Measurements from ENCODE around the gene POU2F2. TPM values are rescaled to one million over a fixed set of nuclear protein-coding genes. Genes with fewer than 3 reads are reported as not detected.

POU2F2 gene
- total and polyA plus RNA-seq, 9 of the 15 experiments (the other 6 are each of a cell fraction or from before 2014, with no cell fraction given): 0.03 to 0.68 (median 0.14) TPM

DNA sequence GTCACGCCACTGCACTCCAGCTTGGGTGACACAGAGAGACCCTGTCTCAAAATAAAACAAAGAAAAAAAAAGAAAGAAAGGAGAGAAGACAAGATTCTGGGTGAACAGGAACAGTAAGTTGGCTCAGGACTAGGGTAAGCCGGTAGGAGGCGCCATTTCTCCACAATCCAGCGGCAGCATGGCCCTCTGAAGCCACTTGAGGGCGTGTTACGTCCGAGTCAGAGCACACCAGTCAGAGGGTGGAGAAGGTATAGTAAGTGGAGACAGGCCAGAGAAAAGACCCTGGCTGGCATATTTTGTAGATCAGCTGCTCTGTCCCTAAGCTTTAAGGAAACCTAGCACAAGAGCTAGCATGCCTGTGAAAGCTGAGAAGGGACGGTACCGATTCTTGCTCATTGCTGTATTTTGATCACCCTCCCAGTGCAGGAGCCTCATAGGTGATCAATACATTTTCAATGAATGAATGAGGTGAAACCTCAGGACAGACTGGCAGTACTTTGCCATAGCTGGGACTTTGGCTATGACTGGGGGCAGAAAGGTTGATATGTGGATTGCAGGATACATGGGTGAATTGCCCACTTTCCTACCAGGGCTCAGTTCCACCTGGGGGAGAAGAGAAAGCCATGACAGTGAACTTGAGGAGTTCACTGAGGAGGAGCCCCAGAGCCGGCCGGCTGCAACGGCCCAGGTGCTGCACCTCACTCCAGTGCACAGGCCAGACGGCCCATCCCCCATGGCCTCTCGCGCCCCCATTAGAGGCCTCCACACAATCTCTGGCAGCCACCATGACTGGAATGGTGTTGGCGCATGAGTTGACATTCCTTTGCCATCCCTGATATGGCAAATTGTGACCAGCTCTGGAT, 23.5 kb downstream of the POU2F2 start (continued):
- TF ChIP-seq ZNF384 (IDR thresholded peaks at IDR 0.05; ENCODE audit: low read depth, low read length): peak; percentile 53; the same call in 1 of the 2 replicates
- TF ChIP-seq ASH1L (IDR thresholded peaks at IDR 0.05; ENCODE audit: borderline replicate concordance, low read depth, partially characterized antibody): peak; percentile 51
- no peak for TF ChIP-seq ZZZ3 (IDR thresholded peaks at IDR 0.05)
- TF ChIP-seq MTA1 (IDR thresholded peaks at IDR 0.05; ENCODE audit: borderline replicate concordance): no peak
- TF ChIP-seq STAG1 (CRISPR knock-in tag; IDR thresholded peaks at IDR 0.05; ENCODE audit: borderline replicate concordance): peak; percentile 99
- TF ChIP-seq ZBTB7A (IDR thresholded peaks at IDR 0.05; ENCODE audit: borderline replicate concordance, control insufficient read depth, low read depth, low read length): no peak
- TF ChIP-seq ZKSCAN1 (IDR thresholded peaks at IDR 0.05; ENCODE audit: low read depth, low read length): 0 out of 2 replicates have a peak, but pooled peaks have one; percentile 25
- TF ChIP-seq SMC3 (conservative IDR thresholded peaks at IDR 0.05; ENCODE audit: insufficient read depth, low read depth, low read length): peak; percentile 99
- TF ChIP-seq FOXJ2 (tag; IDR thresholded peaks at IDR 0.05): no peak
- no peak for TF ChIP-seq BCOR (IDR thresholded peaks at IDR 0.05)
- TF ChIP-seq ZFP36 (IDR thresholded peaks at IDR 0.05; ENCODE audit: low read depth, low read length, partially characterized antibody): peak; percentile 53
- peak; percentile 28; the same call in 1 of the 2 replicates for TF ChIP-seq HCFC1 (IDR thresholded peaks at IDR 0.05; ENCODE audit: low read depth, low read length)
- no peak for TF ChIP-seq RFX5 (IDR thresholded peaks at IDR 0.05; ENCODE audit: low read depth, low read length)
- TF ChIP-seq ZKSCAN3 (CRISPR knock-in tag; IDR thresholded peaks at IDR 0.05): no peak
- TF ChIP-seq, protein P1, sequence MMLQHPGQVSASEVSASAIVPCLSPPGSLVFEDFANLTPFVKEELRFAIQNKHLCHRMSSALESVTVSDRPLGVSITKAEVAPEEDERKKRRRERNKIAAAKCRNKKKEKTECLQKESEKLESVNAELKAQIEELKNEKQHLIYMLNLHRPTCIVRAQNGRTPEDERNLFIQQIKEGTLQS (IDR thresholded peaks at IDR 0.05): no peak
- TF ChIP-seq, protein P1 (CRISPR knock-in tag; conservative IDR thresholded peaks at IDR 0.05): no peak
- peak in 1 of 2 experiments; percentile 61; a peak in 1 of 4 replicates for TF ChIP-seq RCOR1 (IDR thresholded peaks at IDR 0.05; ENCODE audit: borderline replicate concordance in 1 of 2, low read depth in 2 of 2, low read length in 2 of 2)
- TF ChIP-seq ZC3H4 (CRISPR knock-in tag; IDR thresholded peaks at IDR 0.05; ENCODE audit: borderline replicate concordance): no peak
- TF ChIP-seq, protein P2, sequence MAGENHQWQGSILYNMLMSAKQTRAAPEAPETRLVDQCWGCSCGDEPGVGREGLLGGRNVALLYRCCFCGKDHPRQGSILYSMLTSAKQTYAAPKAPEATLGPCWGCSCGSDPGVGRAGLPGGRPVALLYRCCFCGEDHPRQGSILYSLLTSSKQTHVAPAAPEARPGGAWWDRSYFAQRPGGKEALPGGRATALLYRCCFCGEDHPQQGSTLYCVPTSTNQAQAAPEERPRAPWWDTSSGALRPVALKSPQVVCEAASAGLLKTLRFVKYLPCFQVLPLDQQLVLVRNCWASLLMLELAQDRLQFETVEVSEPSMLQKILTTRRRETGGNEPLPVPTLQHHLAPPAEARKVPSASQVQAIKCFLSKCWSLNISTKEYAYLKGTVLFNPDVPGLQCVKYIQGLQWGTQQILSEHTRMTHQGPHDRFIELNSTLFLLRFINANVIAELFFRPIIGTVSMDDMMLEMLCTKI (IDR thresholded peaks at IDR 0.05; ENCODE audit: partially characterized antibody): no peak
- TF ChIP-seq, protein P3, sequence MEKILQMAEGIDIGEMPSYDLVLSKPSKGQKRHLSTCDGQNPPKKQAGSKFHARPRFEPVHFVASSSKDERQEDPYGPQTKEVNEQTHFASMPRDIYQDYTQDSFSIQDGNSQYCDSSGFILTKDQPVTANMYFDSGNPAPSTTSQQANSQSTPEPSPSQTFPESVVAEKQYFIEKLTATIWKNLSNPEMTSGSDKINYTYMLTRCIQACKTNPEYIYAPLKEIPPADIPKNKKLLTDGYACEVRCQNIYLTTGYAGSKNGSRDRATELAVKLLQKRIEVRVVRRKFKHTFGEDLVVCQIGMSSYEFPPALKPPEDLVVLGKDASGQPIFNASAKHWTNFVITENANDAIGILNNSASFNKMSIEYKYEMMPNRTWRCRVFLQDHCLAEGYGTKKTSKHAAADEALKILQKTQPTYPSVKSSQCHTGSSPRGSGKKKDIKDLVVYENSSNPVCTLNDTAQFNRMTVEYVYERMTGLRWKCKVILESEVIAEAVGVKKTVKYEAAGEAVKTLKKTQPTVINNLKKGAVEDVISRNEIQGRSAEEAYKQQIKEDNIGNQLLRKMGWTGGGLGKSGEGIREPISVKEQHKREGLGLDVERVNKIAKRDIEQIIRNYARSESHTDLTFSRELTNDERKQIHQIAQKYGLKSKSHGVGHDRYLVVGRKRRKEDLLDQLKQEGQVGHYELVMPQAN (IDR thresholded peaks at IDR 0.05; ENCODE audit: borderline replicate concordance): no peak
- no peak for TF ChIP-seq XRCC4 (IDR thresholded peaks at IDR 0.05; ENCODE audit: extremely low read depth, insufficient read depth, insufficient read length)
- no peak for TF ChIP-seq JUNB (CRISPR knock-in tag; conservative IDR thresholded peaks at IDR 0.05)
- no peak for TF ChIP-seq MCM3 (IDR thresholded peaks at IDR 0.05)
- TF ChIP-seq ZNF24 (IDR thresholded peaks at IDR 0.05): peak; percentile 48; the same call in 1 of the 2 replicates
- TF ChIP-seq YY1 (IDR thresholded peaks at IDR 0.05; ENCODE audit: borderline replicate concordance in 1 of 3, control insufficient read depth in 1 of 3, extremely low read depth in 1 of 3, insufficient read depth in 3 of 3, insufficient read length in 1 of 3, insufficient replicate concordance in 2 of 3, low read depth in 1 of 3, low read length in 2 of 3): peak in 1 of 3 experiments; percentile 55

Measured in K562 (cell line).